HTR-8/SVneo (cell line): Measurements from ENCODE around the gene FAM83E.
A peak's percentile ranks its signal among the peaks of the same experiment; 100 is the strongest.
"Not testable (repeated sequence)": the region's sequence is repeated elsewhere in the genome, so short reads cannot be mapped to it uniquely, and the experiment has no call there.

Experiments
- DNase-seq: peaks from one replicate; pipeline ENCODE4 v3.0.0; 2011; ENCODE audit warnings: low spot score, mixed read lengths; ENCODE audit not compliant: insufficient read length
- FAIRE-seq: peaks from 2 replicates; lab custom pipeline; 2011; peaks lifted over from hg19 to GRCh38; lab: Jason Lieb, UNC

Gene FAM83E

DNA sequence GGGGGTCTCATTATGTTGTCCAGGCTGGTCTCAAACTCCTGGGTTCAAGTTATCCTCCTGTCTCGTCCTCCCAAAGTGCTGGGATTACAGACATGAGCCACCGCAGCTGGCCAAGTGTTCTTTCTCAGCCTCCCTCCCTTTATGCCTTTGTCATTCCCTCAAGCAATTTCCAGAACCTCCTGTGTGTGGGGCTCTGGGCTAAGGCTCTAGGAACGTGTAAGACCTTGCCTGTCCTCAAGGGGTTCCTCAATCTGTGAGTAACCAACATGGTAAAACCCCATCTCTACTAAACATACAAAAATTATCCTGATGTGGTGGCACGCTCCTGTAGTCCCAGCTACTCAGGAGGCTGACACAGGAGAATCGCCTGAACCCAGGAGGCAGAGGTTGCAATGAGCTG lies 23.9 kb downstream of the FAM83E start:
- DNase-seq, result no peak
- FAIRE-seq, result no peak

DNA sequence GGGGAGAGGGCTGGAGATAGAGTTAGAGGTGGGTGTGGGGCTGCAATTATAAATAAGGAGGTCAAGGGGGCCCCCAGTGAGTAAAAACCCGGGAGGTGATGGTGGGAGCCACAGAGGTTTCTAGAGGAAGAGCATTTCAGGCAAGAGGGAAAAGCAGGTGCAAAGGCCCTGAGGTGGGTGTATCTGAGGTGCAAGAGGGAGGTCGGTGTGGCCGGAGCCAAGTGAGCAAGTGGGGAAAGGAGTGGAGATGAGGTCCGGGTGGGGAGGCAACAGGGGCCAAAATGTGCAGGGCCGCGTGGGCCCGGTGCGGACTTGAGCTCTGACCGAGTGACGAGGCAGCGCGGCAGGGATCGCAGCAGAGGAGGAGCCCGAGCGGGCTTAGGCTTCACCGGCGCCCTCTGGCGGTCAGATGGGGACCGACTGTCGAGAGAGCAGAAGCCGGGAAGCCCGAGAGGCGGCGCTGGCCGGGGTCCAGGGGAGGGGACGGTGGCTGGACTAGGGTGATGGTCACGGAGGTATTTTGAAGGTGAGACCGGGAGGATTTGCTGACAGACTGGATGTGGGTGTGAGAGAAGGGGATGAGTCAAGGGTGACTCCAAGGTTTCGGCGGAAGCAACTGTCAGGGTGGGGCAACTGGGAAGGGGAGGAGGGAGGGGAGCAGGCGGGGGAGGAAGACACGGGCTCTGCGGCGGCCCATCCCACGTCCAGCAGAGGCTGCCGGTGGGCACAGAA lies 26.0 kb downstream of the FAM83E start:
- FAIRE-seq (peak; percentile 84), DNase-seq (peak; percentile 85)

DNA sequence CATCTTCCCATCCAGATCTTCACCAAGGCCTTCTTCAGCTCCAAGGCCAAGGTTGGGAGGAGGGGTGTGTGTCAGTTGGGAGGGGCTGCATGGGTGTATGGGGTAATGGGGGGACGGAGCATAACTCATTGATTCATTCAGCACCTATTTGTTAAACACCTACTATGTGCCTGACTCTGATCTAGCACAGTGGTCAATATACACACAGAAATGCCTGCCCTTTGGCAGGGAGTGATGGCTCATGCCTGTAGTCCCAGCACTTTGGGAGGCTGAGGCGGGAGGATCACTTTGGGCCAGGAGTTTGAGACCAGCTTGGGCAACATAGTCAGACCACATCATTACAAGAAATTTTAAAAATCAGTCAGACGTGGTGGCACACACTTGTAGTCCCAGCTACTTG lies 27.5 kb downstream of the FAM83E start:
- FAIRE-seq, result no peak
- DNase-seq, result no peak

DNA sequence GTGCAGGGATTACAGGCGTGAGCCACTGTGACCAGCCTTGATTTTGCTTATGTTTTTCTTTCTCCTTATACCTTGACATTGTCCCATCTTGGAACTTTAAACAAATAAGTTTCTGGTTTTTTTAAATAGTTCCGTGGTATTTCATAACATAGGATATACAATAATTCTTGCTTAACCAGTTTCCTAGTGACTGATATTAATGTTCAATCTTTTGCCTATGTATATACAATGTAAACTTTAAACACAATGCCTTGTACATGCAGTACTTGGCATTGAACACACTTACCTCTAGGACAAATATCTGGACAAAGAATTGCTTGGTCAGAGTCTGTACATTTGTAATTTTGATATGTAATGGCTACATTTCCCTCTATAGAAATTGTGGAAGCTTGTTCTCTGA lies 32.7 kb downstream of the FAM83E start:
- DNase-seq (no peak), FAIRE-seq (no peak)

DNA sequence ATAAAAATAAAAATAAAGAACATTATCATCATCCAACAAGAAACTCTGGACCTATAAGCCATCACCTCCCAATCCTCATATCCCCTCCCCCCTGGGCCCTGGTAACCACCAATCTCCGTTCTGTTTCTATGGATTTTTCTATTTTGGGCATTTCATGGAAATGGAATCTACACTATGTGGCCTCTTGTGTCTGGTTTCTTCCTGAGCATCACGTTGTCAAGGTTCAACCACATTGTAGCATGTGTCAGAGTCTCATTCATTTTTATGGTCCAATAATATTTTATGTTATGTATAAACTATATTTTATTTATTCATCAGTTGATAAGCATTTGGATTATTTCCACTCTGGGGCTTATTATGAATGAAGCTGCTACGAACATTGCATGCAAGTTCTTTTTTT lies 36.0 kb downstream of the FAM83E start:
- no peak for FAIRE-seq
- DNase-seq, result no peak

DNA sequence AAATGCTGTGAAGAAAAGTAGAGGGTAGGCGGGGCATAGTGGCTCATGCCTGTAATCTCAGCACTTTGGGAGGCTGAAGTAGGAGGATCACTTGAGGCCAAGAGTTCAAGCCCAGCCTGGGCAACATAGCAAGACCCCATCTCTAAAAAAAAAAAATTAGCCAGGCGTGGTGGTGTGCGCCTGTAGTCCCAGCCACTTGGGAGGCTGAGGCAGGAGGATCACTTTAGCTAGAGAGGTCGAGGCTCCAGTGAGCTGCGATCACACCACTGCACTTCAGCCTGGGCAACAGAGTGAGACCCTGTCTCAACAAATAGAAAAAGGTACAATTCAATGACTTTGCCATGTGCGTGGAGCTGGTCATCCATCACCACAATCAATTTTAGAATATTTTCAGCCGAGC lies 37.0 kb downstream of the FAM83E start:
- not testable (repeated sequence) for FAIRE-seq

DNA sequence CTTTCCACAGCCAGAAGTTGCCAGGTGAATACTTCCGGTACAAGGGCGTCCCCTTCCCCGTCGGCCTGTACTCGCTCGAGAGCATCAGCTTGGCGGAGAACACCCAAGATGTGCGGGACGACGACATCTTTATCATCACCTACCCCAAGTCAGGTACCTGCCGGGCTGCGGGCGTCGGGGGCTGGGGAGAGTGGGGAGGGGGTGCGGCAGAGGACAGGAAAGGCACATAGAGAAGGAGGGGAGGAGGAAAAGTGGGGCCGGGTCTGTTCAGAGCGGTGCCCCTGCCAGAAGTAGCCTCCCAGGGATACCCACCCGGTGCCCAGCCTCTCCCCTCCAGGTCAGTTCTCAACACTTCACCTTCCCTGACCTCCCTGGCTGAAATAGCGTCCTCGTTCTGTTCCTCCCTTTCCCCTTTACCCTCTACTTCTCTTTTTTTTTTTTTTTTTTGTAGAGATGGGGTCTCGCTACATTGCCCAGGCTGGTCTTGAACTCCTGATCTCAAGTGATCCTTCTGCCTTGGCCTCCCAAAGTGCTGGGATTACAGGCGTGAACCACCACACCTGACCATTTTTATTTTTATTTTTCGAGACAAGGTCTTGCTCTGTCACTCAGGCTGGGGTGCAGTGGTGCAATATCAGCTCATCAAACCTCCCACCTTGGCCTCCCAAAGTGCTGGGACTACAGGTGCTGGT lies 38.8 kb downstream of the FAM83E start:
- no peak for DNase-seq
- no peak for FAIRE-seq

More for the DNA sequence above, 37.0 kb downstream of the FAM83E start:
- DNase-seq, result not testable (repeated sequence)

DNA sequence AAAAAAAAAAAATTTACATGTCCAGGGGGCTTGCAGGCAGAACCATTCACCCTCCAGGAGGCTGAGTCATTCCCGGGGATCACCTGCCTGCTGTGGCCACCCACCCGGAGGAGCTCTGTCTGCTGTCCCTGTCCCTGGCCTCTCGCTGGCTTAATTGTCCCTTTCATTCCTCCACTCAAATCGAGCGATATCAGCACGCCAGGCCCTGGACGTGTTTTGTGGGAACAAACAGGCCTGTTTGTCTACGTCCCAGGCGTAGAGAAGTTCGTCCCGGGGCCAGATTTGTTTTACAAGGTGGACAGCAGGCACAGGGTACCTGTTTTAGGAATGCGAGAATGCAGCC lies 41.7 kb downstream of the FAM83E start:
- no peak for FAIRE-seq
- DNase-seq, result no peak

DNA sequence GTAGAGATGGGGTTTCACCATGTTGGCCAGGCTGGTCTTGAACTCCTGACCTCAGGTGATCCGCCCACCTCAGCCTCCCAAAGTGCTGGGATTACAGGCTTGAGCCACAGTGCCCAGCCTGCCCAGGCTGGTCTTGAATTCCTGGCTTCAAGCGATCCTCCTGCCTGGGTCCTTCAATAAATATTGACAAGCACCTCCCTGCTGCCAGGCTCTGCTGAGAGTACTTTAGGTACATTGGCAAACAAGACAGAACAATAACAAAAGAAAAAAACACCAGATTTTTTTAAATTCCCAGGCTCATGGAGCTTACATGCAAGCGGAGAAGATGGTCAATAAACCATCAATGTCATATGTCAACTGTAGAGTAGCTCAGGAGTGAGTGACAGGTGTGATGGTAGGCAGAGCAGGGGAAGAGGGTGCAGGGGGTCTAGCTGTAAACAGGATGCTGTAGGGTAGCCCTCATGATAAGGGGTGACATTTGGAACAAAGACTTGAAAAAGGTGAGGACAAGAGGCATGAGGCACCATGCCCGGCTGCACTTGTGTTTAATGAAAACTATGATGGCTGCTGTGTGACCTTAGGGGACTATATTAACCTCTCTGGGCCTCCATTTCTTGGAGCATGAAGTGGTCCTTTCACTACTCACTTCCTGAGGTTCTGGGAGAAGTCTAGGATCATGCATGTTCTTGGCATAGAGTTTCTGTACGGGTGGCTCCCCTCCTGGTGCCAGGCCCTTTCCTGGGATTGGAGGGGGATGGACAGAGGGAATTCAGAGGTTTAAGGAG lies 43.3 kb downstream of the FAM83E start:
- FAIRE-seq, result no peak
- no peak for DNase-seq

DNA sequence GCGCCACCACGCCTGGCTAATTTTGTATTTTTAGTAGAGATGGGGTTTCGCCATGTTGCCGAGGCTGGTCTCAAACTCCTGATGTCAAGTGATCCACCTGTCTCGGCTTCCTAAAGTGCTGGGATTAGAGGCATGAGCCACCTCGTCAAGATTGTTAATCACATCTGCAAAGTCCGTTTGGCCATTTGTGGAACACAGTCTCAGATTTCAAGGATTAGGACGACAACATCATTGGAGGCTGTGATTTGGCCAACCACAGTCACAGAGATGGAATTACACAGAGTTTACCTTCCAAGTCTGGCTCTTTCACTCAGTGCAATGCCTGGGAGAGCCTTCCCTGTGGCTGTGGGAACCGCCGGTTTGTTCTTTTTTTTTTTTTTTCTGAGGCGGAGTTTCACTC lies 45.1 kb downstream of the FAM83E start:
- DNase-seq (no peak), FAIRE-seq (no peak)

DNA sequence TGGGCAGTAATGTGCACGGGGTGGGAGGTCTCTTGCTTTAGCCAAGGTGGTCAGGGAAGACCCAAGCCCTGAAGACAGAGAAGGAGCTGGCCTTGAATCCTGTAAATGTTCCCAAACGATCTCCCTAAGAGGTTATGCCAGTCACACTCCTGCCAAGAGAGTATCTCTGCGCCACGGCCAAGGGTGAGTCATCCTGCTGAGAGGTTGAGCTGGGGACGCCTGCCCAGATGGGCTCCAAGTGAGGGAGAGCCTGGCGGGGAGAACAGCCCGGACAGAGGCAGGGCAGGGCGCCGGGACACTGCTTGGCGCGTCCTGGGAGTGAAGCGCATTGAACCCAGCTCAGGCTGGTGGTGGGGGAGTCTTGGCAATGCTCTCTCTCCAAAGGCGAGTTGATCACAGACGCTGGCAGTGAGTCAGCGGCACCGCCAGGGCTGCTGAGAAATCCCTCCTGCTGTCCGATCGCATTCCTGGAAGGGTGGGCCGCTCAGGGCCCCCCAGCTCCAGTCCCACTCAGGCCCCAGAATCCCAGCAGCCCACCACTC lies 46.5 kb downstream of the FAM83E start:
- FAIRE-seq (peak; percentile 65), DNase-seq (peak; percentile 86)

DNA sequence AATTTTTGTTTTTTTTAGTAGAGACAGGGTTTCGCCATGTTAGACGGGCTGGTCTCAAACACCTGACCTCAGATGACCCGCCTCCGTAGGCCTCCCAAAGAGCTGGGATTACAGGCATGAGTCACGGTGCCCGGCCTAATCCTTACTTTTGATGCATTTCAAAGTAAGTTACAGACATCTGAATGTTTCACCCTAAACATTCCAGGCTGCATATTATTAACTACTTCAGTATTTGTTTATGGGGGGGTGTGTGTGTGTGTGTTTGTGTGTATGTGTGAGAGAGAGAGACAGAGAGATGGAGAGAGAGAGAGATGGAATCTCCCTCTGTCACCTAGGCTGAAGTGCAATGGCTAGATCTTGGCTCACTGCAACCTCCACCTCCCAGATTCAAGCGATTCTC lies 49.8 kb downstream of the FAM83E start:
- DNase-seq (no peak), FAIRE-seq (peak; percentile 26)
